Measurements from ENCODE around the gene MRPL12.

MRPL12 gene

GRCh38 chr17:81683208-81683583 lies 20.0 kb upstream of the MRPL12 start:
- no CpG with 5 or more reads among the region's 37 CpGs for WGBS (ENCODE audit: extremely low coverage, insufficient coverage, low lambda C conversion rate)
- Histone ChIP-seq H4K8ac (ENCODE audit: low read depth, low read length) (no peak overlapping the region), H2BK120ac (ENCODE audit: low read depth, low read length) (peak overlapping the region; percentile 40), H3K56ac (ENCODE audit: low read length) (peak overlapping the region; percentile 98), H3K36me3 (ENCODE audit: control insufficient read depth, insufficient read depth, low read length) (peaks cover 6% of the 10 kb centered on the region), H3K23ac (ENCODE audit: low read length) (no peak overlapping the region), H3K27me3 (ENCODE audit: insufficient read depth, low read length, poor library complexity) (no peaks in the 10 kb centered on the region), H3K18ac (ENCODE audit: low read length) (peak overlapping the region; percentile 83), H2AK5ac (ENCODE audit: low read length) (no peak overlapping the region), H3K9ac (ENCODE audit: low read length) (peak overlapping the region; percentile 95), H2BK5ac (ENCODE audit: low read length) (no peak overlapping the region), H3K4me2 (ENCODE audit: low read length) (peak overlapping the region; percentile 66), H3K27ac (ENCODE audit: low read depth, low read length) (peak overlapping the region; percentile 39), H3K79me2 (ENCODE audit: control insufficient read depth, insufficient read depth, low read length) (peaks cover 33% of the 10 kb centered on the region), H4K5ac (ENCODE audit: low read length) (no peak overlapping the region), H2BK15ac (replicated peaks; ENCODE audit: low read depth) (no peak overlapping the region), H3K79me1 (ENCODE audit: low read length) (peaks cover 17% of the 10 kb centered on the region), H3K4ac (ENCODE audit: low read depth, low read length) (peak overlapping the region; percentile 83), H3K4me3 (ENCODE audit: low read length) (peak overlapping the region; percentile 95), H3K4me1 (ENCODE audit: control insufficient read depth, low read depth, low read length) (peaks cover 3% of the 10 kb centered on the region)
- no peak for DNase-seq

- Histone ChIP-seq H3K56ac (ENCODE audit: low read length) (peak within 1 kb of the TSS; percentile 98), H3K18ac (ENCODE audit: low read length) (peak within 1 kb of the TSS; percentile 83), H2BK5ac (ENCODE audit: low read length) (no peak within 1 kb of the TSS), H3K27me3 (ENCODE audit: insufficient read depth, low read length, poor library complexity) (no peaks in the 10 kb centered on the region), H2AK5ac (ENCODE audit: low read length) (no peak within 1 kb of the TSS), H3K9ac (ENCODE audit: low read length) (peak within 1 kb of the TSS; percentile 95), H3K79me1 (ENCODE audit: low read length) (peaks cover 17% of the 10 kb centered on the region), H3K23ac (ENCODE audit: low read length) (no peak within 1 kb of the TSS), H4K5ac (ENCODE audit: low read length) (no peak within 1 kb of the TSS), H3K4ac (ENCODE audit: low read depth, low read length) (peak within 1 kb of the TSS; percentile 83), H3K4me1 (ENCODE audit: control insufficient read depth, low read depth, low read length) (peaks cover 3% of the 10 kb centered on the region), H3K27ac (ENCODE audit: low read depth, low read length) (peak within 1 kb of the TSS; percentile 39), H3K4me2 (ENCODE audit: low read length) (peak within 1 kb of the TSS; percentile 66), H3K4me3 (ENCODE audit: low read length) (peak within 1 kb of the TSS; percentile 95), H3K79me2 (ENCODE audit: control insufficient read depth, insufficient read depth, low read length) (peaks cover 33% of the 10 kb centered on the region), H2BK15ac (replicated peaks; ENCODE audit: low read depth) (no peak within 1 kb of the TSS), H4K8ac (ENCODE audit: low read depth, low read length) (no peak within 1 kb of the TSS), H3K36me3 (ENCODE audit: control insufficient read depth, insufficient read depth, low read length) (peaks cover 6% of the 10 kb centered on the region), H2BK120ac (ENCODE audit: low read depth, low read length) (peak within 1 kb of the TSS; percentile 40)
- DNase-seq: peak; percentile 100
- WGBS (ENCODE audit: extremely low coverage, insufficient coverage, low lambda C conversion rate): no CpG with 5 or more reads among the region's 112 CpGs
Observed at GRCh38 chr17:81683584-81684441, 19.4 kb upstream of the MRPL12 start, which contains the start of the genes ARL16 and HGS. ARL16 (minus strand) TSS chr17:81683797; CDS start chr17:81683753, 44 bp downstream. HGS (plus strand) TSS chr17:81684011; CDS start chr17:81684067, 56 bp downstream.

- Histone ChIP-seq H3K27ac (ENCODE audit: low read depth, low read length) (peak overlapping the region; percentile 25), H3K36me3 (ENCODE audit: control insufficient read depth, insufficient read depth, low read length) (peaks cover 6% of the 10 kb centered on the region)
- no CpG with 5 or more reads among the region's 16 CpGs for WGBS (ENCODE audit: extremely low coverage, insufficient coverage, low lambda C conversion rate)
Observed at GRCh38 chr17:81684442-81684911, 18.7 kb upstream of the MRPL12 start.

GRCh38 chr17:81685108-81685507 lies 18.1 kb upstream of the MRPL12 start:
- peaks cover 3% of the 10 kb centered on the region for H3K4me1 ChIP-seq (ENCODE audit: control insufficient read depth, low read depth, low read length)
- H3K79me1 ChIP-seq (ENCODE audit: low read length): peaks cover 18% of the 10 kb centered on the region
- peaks cover 33% of the 10 kb centered on the region for H3K79me2 ChIP-seq (ENCODE audit: control insufficient read depth, insufficient read depth, low read length)
- H3K27ac ChIP-seq (ENCODE audit: low read depth, low read length): no peak overlapping the region
- H3K4ac ChIP-seq (ENCODE audit: low read depth, low read length): no peak overlapping the region
- H4K5ac ChIP-seq (ENCODE audit: low read length): no peak overlapping the region
- H2BK5ac ChIP-seq (ENCODE audit: low read length): no peak overlapping the region
- H3K18ac ChIP-seq (ENCODE audit: low read length): no peak overlapping the region
- peaks cover 6% of the 10 kb centered on the region for H3K36me3 ChIP-seq (ENCODE audit: control insufficient read depth, insufficient read depth, low read length)
- no peak overlapping the region for H3K4me3 ChIP-seq (ENCODE audit: low read length)
- DNase-seq: no peak
- H4K8ac ChIP-seq (ENCODE audit: low read depth, low read length): no peak overlapping the region
- peak overlapping the region; percentile 87 for H3K9ac ChIP-seq (ENCODE audit: low read length)
- H2AK5ac ChIP-seq (ENCODE audit: low read length): no peak overlapping the region
- no CpG with 5 or more reads among the region's 12 CpGs for WGBS (ENCODE audit: extremely low coverage, insufficient coverage, low lambda C conversion rate)
- no peaks in the 10 kb centered on the region for H3K27me3 ChIP-seq (ENCODE audit: insufficient read depth, low read length, poor library complexity)
- H2BK15ac ChIP-seq (replicated peaks; ENCODE audit: low read depth): no peak overlapping the region
- H3K23ac ChIP-seq (ENCODE audit: low read length): no peak overlapping the region
- H2BK120ac ChIP-seq (ENCODE audit: low read depth, low read length): no peak overlapping the region
- H3K56ac ChIP-seq (ENCODE audit: low read length): peak overlapping the region; percentile 92
- no peak overlapping the region for H3K4me2 ChIP-seq (ENCODE audit: low read length)

More at GRCh38 chr17:81684442-81684911, 18.7 kb upstream of the MRPL12 start:
- Histone ChIP-seq H3K4me3 (ENCODE audit: low read length) (peak overlapping the region; percentile 79), H4K8ac (ENCODE audit: low read depth, low read length) (no peak overlapping the region), H3K23ac (ENCODE audit: low read length) (no peak overlapping the region), H3K4me2 (ENCODE audit: low read length) (peak overlapping the region; percentile 54), H2BK5ac (ENCODE audit: low read length) (no peak overlapping the region), H3K18ac (ENCODE audit: low read length) (peak overlapping the region; percentile 57), H3K79me1 (ENCODE audit: low read length) (peaks cover 18% of the 10 kb centered on the region), H2BK15ac (replicated peaks; ENCODE audit: low read depth) (no peak overlapping the region), H3K4me1 (ENCODE audit: control insufficient read depth, low read depth, low read length) (peaks cover 3% of the 10 kb centered on the region), H2AK5ac (ENCODE audit: low read length) (no peak overlapping the region), H3K27me3 (ENCODE audit: insufficient read depth, low read length, poor library complexity) (no peaks in the 10 kb centered on the region), H3K79me2 (ENCODE audit: control insufficient read depth, insufficient read depth, low read length) (peaks cover 33% of the 10 kb centered on the region), H3K56ac (ENCODE audit: low read length) (peak overlapping the region; percentile 92), H3K4ac (ENCODE audit: low read depth, low read length) (peak overlapping the region; percentile 66), H4K5ac (ENCODE audit: low read length) (no peak overlapping the region), H3K9ac (ENCODE audit: low read length) (peak overlapping the region; percentile 87), H2BK120ac (ENCODE audit: low read depth, low read length) (no peak overlapping the region)
- peak; percentile 72 for DNase-seq

- Histone ChIP-seq H4K5ac (ENCODE audit: low read length) (no peak overlapping the region), H3K23ac (ENCODE audit: low read length) (no peak overlapping the region), H3K4me2 (ENCODE audit: low read length) (no peak overlapping the region), H3K27ac (ENCODE audit: low read depth, low read length) (no peak overlapping the region), H3K18ac (ENCODE audit: low read length) (no peak overlapping the region), H3K79me1 (ENCODE audit: low read length) (peaks cover 18% of the 10 kb centered on the region), H2BK15ac (replicated peaks; ENCODE audit: low read depth) (no peak overlapping the region), H3K79me2 (ENCODE audit: control insufficient read depth, insufficient read depth, low read length) (peaks cover 32% of the 10 kb centered on the region), H3K56ac (ENCODE audit: low read length) (no peak overlapping the region), H3K4me1 (ENCODE audit: control insufficient read depth, low read depth, low read length) (peaks cover 3% of the 10 kb centered on the region), H2BK5ac (ENCODE audit: low read length) (no peak overlapping the region), H3K36me3 (ENCODE audit: control insufficient read depth, insufficient read depth, low read length) (peaks cover 7% of the 10 kb centered on the region), H3K27me3 (ENCODE audit: insufficient read depth, low read length, poor library complexity) (no peaks in the 10 kb centered on the region), H3K4ac (ENCODE audit: low read depth, low read length) (no peak overlapping the region), H2AK5ac (ENCODE audit: low read length) (no peak overlapping the region), H4K8ac (ENCODE audit: low read depth, low read length) (no peak overlapping the region), H2BK120ac (ENCODE audit: low read depth, low read length) (no peak overlapping the region), H3K4me3 (ENCODE audit: low read length) (no peak overlapping the region), H3K9ac (ENCODE audit: low read length) (no peak overlapping the region)
- no CpG with 5 or more reads among the region's 20 CpGs for WGBS (ENCODE audit: extremely low coverage, insufficient coverage, low lambda C conversion rate)
- DNase-seq: no peak
Observed at GRCh38 chr17:81686614-81687013, 16.6 kb upstream of the MRPL12 start.
